K562 (cell line): ENCODE data around the gene SGSH. TPM values are rescaled to one million over a fixed set of nuclear protein-coding genes. Genes with fewer than 3 reads are reported as not detected.

Experiments used
- ATAC-seq: fragments of 200-7000 bp; cut with Tn5 transposase; 3 replicates; pipeline ENCODE4 v1.9.1; 2020; ENCODE audit warnings: moderate library complexity
- BruUV-seq: library from RNA; stranded (reverse); fragments of 400-500 nt; replicated peaks from 2 replicates; lab custom pipeline; 2021; lab: Mats Ljungman, UMichigan
- CTCF ChIA-PET: fragments of 300-600 bp; formaldehyde crosslinking; extraction: SDS; loops from one replicate; lab custom pipeline; 2021; ENCODE audit warnings: low intra/inter-chr PET ratio; lab: Yijun Ruan, JAX
- POLR2A ChIA-PET: fragments of 300-600, 350-650 bp; sonication (Branson Sonifier 250); formaldehyde crosslinking; extraction: SDS; loops from one replicate; lab custom pipeline; 2021; ENCODE audit warnings: antibody characterized with exemption, inconsistent platforms; lab: Yijun Ruan, JAX
- DNase-seq, 4 experiments: peaks; one replicate each; pipeline versions ENCODE4 v3.0.0 to v3.0.0-alpha.2; 2011 to 2018; ENCODE audit warnings: low spot score in 3 of 4, mixed read lengths in 3 of 4; ENCODE audit errors: extremely low read depth in 1 of 4
- FAIRE-seq: peaks from 2 replicates; lab custom pipeline; 2011; peaks lifted over from hg19 to GRCh38; lab: Jason Lieb, UNC
- H2AFZ ChIP-seq: 2 replicates; pipeline ENCODE4 v1.6.0; 2011; ENCODE audit warnings: low read depth, low read length, control low read depth, inconsistent platforms
- H3K27ac ChIP-seq: fragments of 200-600 bp; 3 replicates; pipeline ENCODE4 v1.8.0; 2011; ENCODE audit warnings: low read depth, mild to moderate bottlenecking, control low read depth, inconsistent platforms, low read length, moderate library complexity, mixed read lengths; ENCODE audit errors: extremely low read depth
- H3K27me3 ChIP-seq, 2 experiments: fragments of 300-600 bp in 1 of 2; 2 replicates in 1 of 2; 3 replicates in 1 of 2; pipeline versions ENCODE4 v1.6.0 to v1.8.0; 2011; ENCODE audit warnings: inconsistent platforms in 2 of 2, low read length in 2 of 2, mild to moderate bottlenecking in 1 of 2, mixed read lengths in 1 of 2, moderate library complexity in 1 of 2; ENCODE audit not compliant: control insufficient read depth in 2 of 2, insufficient read depth in 2 of 2
- H3K36me3 ChIP-seq: fragments of 300-600 bp; 3 replicates; pipeline ENCODE4 v1.8.0; 2011; ENCODE audit warnings: mild to moderate bottlenecking, low read length, inconsistent platforms; ENCODE audit not compliant: control insufficient read depth, insufficient read depth
- H3K4me1 ChIP-seq, 2 experiments: fragments of 200-600 bp in 1 of 2; replicated peaks in 1 of 2; 2 replicates in 1 of 2; 3 replicates in 1 of 2; pipeline versions ENCODE4 v1.5.1 to v1.8.0; 2011; ENCODE audit warnings: inconsistent platforms in 2 of 2, low read length in 2 of 2, mild to moderate bottlenecking in 1 of 2, mixed read lengths in 1 of 2, moderate library complexity in 1 of 2; ENCODE audit not compliant: control insufficient read depth in 2 of 2, insufficient read depth in 2 of 2
- H3K4me2 ChIP-seq: 2 replicates; pipeline ENCODE4 v1.6.1; 2011; ENCODE audit warnings: low read length, control low read depth, inconsistent platforms, mixed read lengths; ENCODE audit not compliant: insufficient read depth
- H3K4me3 ChIP-seq: fragments of 200-600 bp; sonication (generic), shearing (Covaris generic); 2 replicates; pipeline ENCODE4 v1.5.1; 2016; ENCODE audit warnings: control low read depth, inconsistent platforms
- H3K79me2 ChIP-seq: fragments of 200-600 bp; 3 replicates; pipeline ENCODE4 v1.8.0; 2011; ENCODE audit warnings: low read length, inconsistent platforms; ENCODE audit not compliant: control insufficient read depth, insufficient read depth
- H3K9ac ChIP-seq, 2 experiments: 2 replicates each; pipeline versions ENCODE4 v1.6.0 to v1.6.1; 2011; ENCODE audit warnings: low read depth in 2 of 2, low read length in 2 of 2, control low read depth in 1 of 2, inconsistent platforms in 1 of 2, mild to moderate bottlenecking in 1 of 2, mixed read lengths in 1 of 2; ENCODE audit not compliant: insufficient read depth in 1 of 2
- H3K9me1 ChIP-seq: one replicate; pipeline ENCODE4 v1.6.0; 2011; ENCODE audit warnings: inconsistent platforms, mild to moderate bottlenecking, low read length, moderate library complexity; ENCODE audit not compliant: control insufficient read depth, insufficient read depth
- H3K9me3 ChIP-seq: replicated peaks from 2 replicates; pipeline ENCODE4 v1.5.1; 2011; ENCODE audit warnings: low read depth, low read length, inconsistent platforms; ENCODE audit not compliant: control insufficient read depth, insufficient read depth
- H4K20me1 ChIP-seq: replicated peaks from 2 replicates; pipeline ENCODE4 v1.6.1; 2011; ENCODE audit warnings: low read length, inconsistent platforms, mixed read lengths; ENCODE audit not compliant: control insufficient read depth, insufficient read depth
- ARID1B ChIP-seq: fragments of 450-650 bp; IDR thresholded peaks from 2 replicates; pipeline ENCODE4 v1.6.1; 2016; ENCODE audit warnings: antibody characterized with exemption, mild to moderate bottlenecking, inconsistent platforms
- BHLHE40 ChIP-seq: IDR thresholded peaks from 2 replicates; pipeline ENCODE4 v1.6.1; 2011; ENCODE audit warnings: low read length, improper control_type of control experiment
- BMI1 ChIP-seq: fragments of 150-350 bp; IDR thresholded peaks from 2 replicates; pipeline ENCODE4 v1.6.1; 2014; ENCODE audit warnings: low read length
- C11orf30 ChIP-seq: fragments of 450-650 bp; IDR thresholded peaks from 2 replicates; pipeline ENCODE4 v1.6.1; 2016; ENCODE audit warnings: low read depth, mild to moderate bottlenecking
- FOSL1 ChIP-seq: fragments of 200-800 bp; sonication (Bioruptor generic); conservative IDR thresholded peaks from 2 replicates; pipeline ENCODE4 v1.6.1; 2016; ENCODE audit warnings: missing genetic modification characterization, missing compliant biosample characterization
- FOXJ2 ChIP-seq: fragments of 200-800 bp; sonication (Bioruptor generic); IDR thresholded peaks from 2 replicates; pipeline ENCODE4 v1.6.1; 2016; ENCODE audit warnings: missing genetic modification characterization, missing compliant biosample characterization
- HDAC1 ChIP-seq, 2 experiments: fragments of 450-650 bp; IDR thresholded peaks; 2 replicates each; pipeline ENCODE4 v1.6.1; 2016 to 2017; ENCODE audit warnings: inconsistent platforms in 1 of 2, mild to moderate bottlenecking in 1 of 2, moderate library complexity in 1 of 2
- LCOR ChIP-seq: sonication (generic); formaldehyde crosslinking; IDR thresholded peaks from 2 replicates; pipeline ENCODE4 v1.8.0; 2022; ENCODE audit warnings: mild to moderate bottlenecking, missing genetic modification reagents
- MTA3 ChIP-seq: fragments of 450-650 bp; formaldehyde crosslinking; IDR thresholded peaks from 2 replicates; pipeline ENCODE4 v1.6.1; 2017; ENCODE audit warnings: mild to moderate bottlenecking, borderline replicate concordance
- MXD1 ChIP-seq: fragments of 250-450 bp; sonication (Bioruptor Pico); IDR thresholded peaks from 2 replicates; pipeline ENCODE4 v1.8.0; 2021; ENCODE audit warnings: borderline replicate concordance, mild to moderate bottlenecking, moderate library complexity; ENCODE audit not compliant: poor library complexity, severe bottlenecking
- SRSF3 ChIP-seq: fragments of 200-400 bp; formaldehyde crosslinking; IDR thresholded peaks from 2 replicates; pipeline ENCODE4 v1.6.1; 2016; ENCODE audit warnings: mild to moderate bottlenecking, low read length, moderate library complexity; ENCODE audit not compliant: insufficient read depth
- TAL1 ChIP-seq: fragments of 450-650 bp; IDR thresholded peaks from 2 replicates; pipeline ENCODE4 v1.6.1; 2016; ENCODE audit warnings: mild to moderate bottlenecking
- ZNF239 ChIP-seq: fragments of 250-450 bp; sonication (Bioruptor Pico); IDR thresholded peaks from 2 replicates; pipeline ENCODE4 v1.4.0; 2020; ENCODE audit warnings: mild to moderate bottlenecking
- ZNF609 ChIP-seq: sonication (generic); formaldehyde crosslinking; IDR thresholded peaks from 2 replicates; pipeline ENCODE4 v1.8.1; 2023; ENCODE audit warnings: missing genetic modification reagents, mild to moderate bottlenecking, borderline replicate concordance
- WGBS: fragments of 100-300 bp; shearing (Covaris generic); methylation state at CpG from one replicate; pipeline ENCODE4 v1.1.6; 2016; ENCODE audit warnings: low coverage, mixed read lengths; ENCODE audit not compliant: insufficient coverage; ENCODE audit errors: missing lambda C conversion rate; 5-methylcytosine and 5-hydroxymethylcytosine counted together
- in situ Hi-C: fragments of 300-500 bp; cut with MboI; formaldehyde crosslinking; loops from 4 replicates; pipeline ENCODE4 v1.15.0; 2018; ENCODE audit warnings: inconsistent platforms, mixed read lengths
- intact Hi-C: fragments of 100-400 bp; cut with micrococcal nuclease; formaldehyde crosslinking; loops from 2 replicates; pipeline ENCODE4 v1.14.2; 2022
- polyA plus RNA-seq, 8 experiments: library from polyadenylated mRNA; depleted of rRNA in 4 of 8; stranded (reverse) in 5 of 8; unstranded in 3 of 8; fragments of >200 nt; fragmentation: Nextera tagmentation in 2 of 8; fragmentation: Illumina TruSeq in 1 of 8; extraction: Ambion mirVana in 2 of 8; extraction: Trizol in 1 of 8; gene quantifications; 2 replicates each; pipeline versions ENCODE4 v1.2.1 to v1.2.3, GENCODE V29; 2011 to 2014; ENCODE audit warnings: inconsistent platforms in 1 of 8, missing spikeins in 1 of 8
- total RNA-seq, 7 experiments: library from RNA; depleted of rRNA in 6 of 7; stranded (reverse); fragments of >200 nt in 6 of 7; fragmentation: Illumina TruSeq in 2 of 7; extraction: Trizol in 2 of 7; gene quantifications; 2 replicates each; pipeline versions ENCODE4 v1.2.1 to v1.2.3, GENCODE V29; 2011 to 2021; ENCODE audit warnings: low replicate concordance in 1 of 7
- TF ChIP-seq, protein P1 (sequence below), 3 experiments: IDR thresholded peaks in 2 of 3; conservative IDR thresholded peaks in 1 of 3; 2 replicates each; pipeline ENCODE4 v1.5.1; 2011 to 2012; ENCODE audit warnings: low read length in 3 of 3, mild to moderate bottlenecking in 3 of 3, control low read depth in 2 of 3, improper control_type of control experiment in 1 of 3, inconsistent platforms in 1 of 3, low read depth in 1 of 3, mixed read lengths in 1 of 3, moderate library complexity in 1 of 3; ENCODE audit not compliant: insufficient read depth in 2 of 3

Gene SGSH
- total and polyA plus RNA-seq, 9 of the 15 experiments (the other 6 are each of a cell fraction or from before 2014, with no cell fraction given) = 0.25 to 15.7 (median 4.9) TPM

DNA sequence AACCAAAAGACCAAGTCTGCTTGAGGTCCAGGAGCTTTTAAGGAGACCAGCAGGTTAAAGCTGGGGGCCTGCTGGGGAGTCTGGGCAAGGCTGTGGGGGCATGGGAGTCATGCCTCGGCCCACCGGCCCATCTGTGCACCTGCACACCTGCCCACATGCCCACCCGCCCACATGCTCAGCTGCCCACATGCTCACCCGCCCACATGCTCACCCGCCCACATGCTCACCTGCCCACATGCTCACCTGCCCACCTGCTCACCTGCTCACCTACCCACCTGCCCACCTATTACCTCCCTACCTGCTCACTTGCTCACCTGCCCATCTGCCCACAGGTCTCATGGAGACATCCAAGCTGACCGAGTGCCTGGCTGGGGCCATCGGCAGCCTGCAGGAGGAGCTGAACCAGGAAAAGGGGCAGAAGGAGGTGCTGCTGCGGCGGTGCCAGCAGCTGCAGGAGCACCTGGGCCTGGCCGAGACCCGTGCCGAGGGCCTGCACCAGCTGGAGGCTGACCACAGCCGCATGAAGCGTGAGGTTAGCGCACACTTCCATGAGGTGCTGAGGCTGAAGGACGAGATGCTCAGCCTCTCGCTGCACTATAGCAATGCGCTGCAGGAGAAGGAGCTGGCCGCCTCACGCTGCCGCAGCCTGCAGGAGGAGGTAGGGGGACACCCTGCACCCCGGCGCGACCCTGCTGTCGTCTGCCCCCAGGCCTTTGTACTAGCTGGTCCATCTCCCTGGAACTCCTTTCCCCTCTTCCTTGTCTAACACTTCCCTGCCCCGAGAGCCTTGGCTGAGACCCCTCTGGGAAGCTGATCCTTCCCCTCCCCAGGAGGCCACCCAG, 36.3 kb downstream of the SGSH start:
- Histone ChIP-seq H3K27ac (no peak overlapping the region), H3K27me3 (peaks cover 74 to 93% of the 10 kb centered on the region in 2 experiments), H3K79me2 (no peaks in the 10 kb centered on the region), H3K4me3 (no peak overlapping the region), H4K20me1 (no peaks in the 10 kb centered on the region; the same call in 1 of the 2 replicates), H3K9ac (no peak overlapping the region), H3K9me3 (no peaks in the 10 kb centered on the region; the same call in 1 of the 2 replicates), H2AFZ (no peak overlapping the region), H3K36me3 (no peaks in the 10 kb centered on the region), H3K4me1 (peaks cover 0 to 24% of the 10 kb centered on the region in 2 experiments; a peak in 3 of 5 replicates), H3K4me2 (no peak overlapping the region), H3K9me1 (no peaks in the 10 kb centered on the region)
- FAIRE-seq (no peak), ATAC-seq (no peak), DNase-seq (no peak)
- in situ Hi-C loops = no loop called here
- intact Hi-C loops = loop anchor here (10.0 kb wide), 1 partner anchor 79 kb away; the partner anchor contains the start of gene GAA
- POLR2A ChIA-PET = interaction anchor here (0.6 to 1.2 kb wide), 5 partner anchors 11 to 64 kb away, joined by 3 to 6 read pairs (median 3); no protein-coding TSS in a partner anchor
- BruUV-seq = no TSS peak
- CTCF ChIA-PET = no interaction called here
- 9% methylated on average over 20 of the region's 26 CpGs for WGBS
- no peak for TF ChIP-seq ARID1B
- TF ChIP-seq ZNF609 (CRISPR knock-in tag) = no peak
- no peak for TF ChIP-seq MXD1 (CRISPR knock-in tag)
- no peak for TF ChIP-seq BMI1
- no peak for TF ChIP-seq LCOR
- TF ChIP-seq HDAC1 (IDR thresholded peaks at IDR 0.05) = no peak
- no peak for TF ChIP-seq FOSL1
- no peak for TF ChIP-seq C11orf30
- TF ChIP-seq BHLHE40 = no peak
- TF ChIP-seq, protein P1, sequence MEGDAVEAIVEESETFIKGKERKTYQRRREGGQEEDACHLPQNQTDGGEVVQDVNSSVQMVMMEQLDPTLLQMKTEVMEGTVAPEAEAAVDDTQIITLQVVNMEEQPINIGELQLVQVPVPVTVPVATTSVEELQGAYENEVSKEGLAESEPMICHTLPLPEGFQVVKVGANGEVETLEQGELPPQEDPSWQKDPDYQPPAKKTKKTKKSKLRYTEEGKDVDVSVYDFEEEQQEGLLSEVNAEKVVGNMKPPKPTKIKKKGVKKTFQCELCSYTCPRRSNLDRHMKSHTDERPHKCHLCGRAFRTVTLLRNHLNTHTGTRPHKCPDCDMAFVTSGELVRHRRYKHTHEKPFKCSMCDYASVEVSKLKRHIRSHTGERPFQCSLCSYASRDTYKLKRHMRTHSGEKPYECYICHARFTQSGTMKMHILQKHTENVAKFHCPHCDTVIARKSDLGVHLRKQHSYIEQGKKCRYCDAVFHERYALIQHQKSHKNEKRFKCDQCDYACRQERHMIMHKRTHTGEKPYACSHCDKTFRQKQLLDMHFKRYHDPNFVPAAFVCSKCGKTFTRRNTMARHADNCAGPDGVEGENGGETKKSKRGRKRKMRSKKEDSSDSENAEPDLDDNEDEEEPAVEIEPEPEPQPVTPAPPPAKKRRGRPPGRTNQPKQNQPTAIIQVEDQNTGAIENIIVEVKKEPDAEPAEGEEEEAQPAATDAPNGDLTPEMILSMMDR (IDR thresholded peaks at IDR 0.05 in 2 of 3, conservative IDR thresholded peaks at IDR 0.05 in 1 of 3; ENCODE audit: insufficient read depth in 2 of 3, low read depth in 1 of 3, low read length in 3 of 3) = no peak
- TF ChIP-seq MTA3 = no peak
- no peak for TF ChIP-seq ZNF239 (CRISPR knock-in tag)
- TF ChIP-seq FOXJ2 = no peak
- no peak for TF ChIP-seq TAL1
- no peak for TF ChIP-seq SRSF3
